Measurements from ENCODE around the gene RGS5. TPM values are rescaled to one million over a fixed set of nuclear protein-coding genes. Genes with fewer than 3 reads are reported as not detected.

RGS5 gene
- total RNA-seq, 2 experiments from 2014 or later: 1.9 to 3.7 TPM

DNA sequence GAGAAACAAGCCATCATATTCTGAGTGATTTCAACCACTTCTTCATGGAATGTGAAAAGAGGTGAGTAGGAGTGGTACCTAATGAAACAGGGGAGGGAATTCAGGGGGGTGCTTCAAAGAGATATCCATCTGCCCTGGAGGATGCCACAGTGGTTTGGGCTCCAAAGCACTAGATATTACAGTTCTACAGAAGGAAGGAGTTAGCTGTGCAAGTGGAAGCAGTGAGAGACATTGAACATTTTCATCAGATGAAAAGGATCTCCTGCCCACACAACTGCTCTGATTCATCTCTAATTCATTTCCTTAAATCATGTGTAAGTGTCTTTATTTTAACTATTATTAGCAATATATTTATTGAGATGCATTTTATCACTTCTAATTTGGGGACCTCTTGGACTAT is 2.8 kb upstream of the RGS5 start:
- intact Hi-C loops (cut with micrococcal nuclease): no loop called here

DNA sequence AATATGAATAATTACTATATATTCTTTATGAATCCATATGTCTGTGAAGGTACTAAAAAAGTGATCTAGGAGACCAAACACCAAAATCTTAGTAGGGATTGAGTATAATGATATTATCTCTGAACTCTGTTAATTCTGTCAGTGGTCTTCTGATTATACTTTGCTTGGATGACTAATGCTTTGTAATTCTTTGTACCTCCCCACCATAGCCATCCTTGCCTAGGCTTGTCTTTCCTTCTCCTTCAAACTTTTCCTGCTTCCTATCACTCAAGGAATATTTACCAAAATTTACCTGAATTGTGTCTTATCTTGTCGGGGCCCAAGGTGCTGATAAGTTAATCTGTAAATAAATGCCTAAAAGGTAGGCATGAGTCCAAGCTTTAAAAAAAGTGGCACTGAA is 845 bp upstream of the RGS5 start:
- Mint-ChIP-seq H3K4me3 (no peak overlapping the region), H3K36me3 (no peaks in the 10 kb centered on the region), H3K9me3 (no peaks in the 10 kb centered on the region), H3K4me1 (ENCODE audit: low read depth) (no peaks in the 10 kb centered on the region), H3K27ac (no peak overlapping the region), H3K27me3 (no peaks in the 10 kb centered on the region)
- intact Hi-C loops (cut with micrococcal nuclease): no loop called here
- DNase-seq: no peak
- ChIA-PET CTCF (no interaction called here), POLR2A (no interaction called here)

More for the DNA sequence above, 2.8 kb upstream of the RGS5 start:
- Mint-ChIP-seq H3K27me3 (no peaks in the 10 kb centered on the region), H3K36me3 (no peaks in the 10 kb centered on the region), H3K4me1 (ENCODE audit: low read depth) (no peaks in the 10 kb centered on the region), H3K4me3 (no peak overlapping the region), H3K27ac (no peak overlapping the region), H3K9me3 (no peaks in the 10 kb centered on the region)
- ChIA-PET POLR2A (no interaction called here), CTCF (no interaction called here)
- no peak for DNase-seq

DNA sequence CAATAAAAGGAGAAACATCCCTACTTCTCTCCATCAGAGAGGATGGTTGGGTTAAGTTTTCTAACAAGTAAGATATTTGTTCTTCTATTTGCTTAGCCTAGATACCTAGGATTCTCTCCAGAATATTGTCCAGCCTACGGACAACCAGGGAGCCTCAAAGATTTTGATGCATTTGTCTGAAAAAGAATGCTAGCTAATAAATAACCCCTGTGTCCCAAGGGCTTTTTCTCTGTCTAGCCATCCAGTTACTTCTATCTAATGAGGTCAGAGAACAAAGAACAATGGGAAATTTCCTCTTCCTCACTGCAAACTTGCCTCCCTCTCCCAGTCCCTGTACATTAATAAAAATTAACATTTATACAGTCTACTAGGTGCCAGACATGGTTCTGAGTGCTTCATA is 810 bp downstream of the RGS5 start:
- CTCF ChIA-PET: no interaction called here

GRCh38 chr1:163197022-163197421 is 5.7 kb downstream of the RGS5 start:
- H3K36me3 Mint-ChIP-seq: no peaks in the 10 kb centered on the region
- H3K27ac Mint-ChIP-seq: no peak overlapping the region
- CTCF ChIA-PET: no interaction called here
- no peak for DNase-seq
- no peaks in the 10 kb centered on the region for H3K4me1 Mint-ChIP-seq (ENCODE audit: low read depth)
- POLR2A ChIA-PET: no interaction called here
- H3K27me3 Mint-ChIP-seq: no peaks in the 10 kb centered on the region
- no peaks in the 10 kb centered on the region for H3K9me3 Mint-ChIP-seq
- no peak overlapping the region for H3K4me3 Mint-ChIP-seq
- intact Hi-C loops (cut with micrococcal nuclease): no loop called here

More for the DNA sequence above, 810 bp downstream of the RGS5 start:
- DNase-seq: no peak
- H3K9me3 Mint-ChIP-seq: no peaks in the 10 kb centered on the region
- intact Hi-C loops (cut with micrococcal nuclease): no loop called here
- no peaks in the 10 kb centered on the region for H3K27me3 Mint-ChIP-seq
- POLR2A ChIA-PET: no interaction called here
- no peaks in the 10 kb centered on the region for H3K36me3 Mint-ChIP-seq
- no peak overlapping the region for H3K4me3 Mint-ChIP-seq
- H3K4me1 Mint-ChIP-seq (ENCODE audit: low read depth): no peaks in the 10 kb centered on the region
- H3K27ac Mint-ChIP-seq: no peak overlapping the region

GRCh38 chr1:163196449-163196787 is 6.3 kb downstream of the RGS5 start:
- ChIA-PET CTCF (no interaction called here), POLR2A (no interaction called here)
- no peak for DNase-seq
- Mint-ChIP-seq H3K36me3 (no peaks in the 10 kb centered on the region), H3K27ac (no peak overlapping the region), H3K9me3 (no peaks in the 10 kb centered on the region), H3K4me3 (no peak overlapping the region), H3K4me1 (ENCODE audit: low read depth) (no peaks in the 10 kb centered on the region), H3K27me3 (no peaks in the 10 kb centered on the region)
- intact Hi-C loops (cut with micrococcal nuclease): no loop called here

DNA sequence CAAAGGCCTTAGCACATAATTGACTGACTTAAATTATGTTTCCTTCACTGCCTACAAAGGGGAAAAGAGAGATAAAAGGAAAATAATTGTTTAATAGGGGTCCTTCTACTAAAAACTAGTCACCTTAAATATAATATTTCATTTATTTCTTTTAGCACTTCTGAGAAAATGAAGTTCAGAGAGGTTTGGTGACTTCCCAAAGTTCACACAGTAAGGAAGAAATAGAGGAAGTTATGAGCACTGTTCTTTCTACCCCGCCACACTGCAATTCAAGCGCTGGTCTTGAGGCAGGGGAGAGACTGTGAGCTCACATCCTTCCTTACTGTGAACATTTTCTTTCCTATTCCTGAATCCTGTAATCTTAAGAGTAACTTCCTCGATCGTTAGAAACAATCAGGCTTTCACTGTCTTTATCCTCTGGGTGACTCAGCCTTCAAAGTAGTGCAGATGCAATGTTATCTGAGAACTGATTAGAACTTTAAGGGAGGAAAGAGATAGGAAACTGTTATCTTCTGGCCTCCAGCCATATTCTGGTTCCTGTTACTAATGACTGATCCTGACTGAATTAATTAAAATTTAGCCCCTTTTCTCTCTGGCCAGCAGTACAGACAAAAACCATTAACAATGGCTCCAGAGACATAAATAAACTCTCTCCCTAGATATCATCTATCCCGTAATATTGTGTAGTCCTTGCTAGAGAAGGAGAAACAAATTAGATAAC is 6.8 kb downstream of the RGS5 start:
- H3K4me1 Mint-ChIP-seq (ENCODE audit: low read depth): no peaks in the 10 kb centered on the region
- H3K4me3 Mint-ChIP-seq: no peak overlapping the region
- DNase-seq: no peak
- CTCF ChIA-PET: no interaction called here
- intact Hi-C loops (cut with micrococcal nuclease): no loop called here
- no peaks in the 10 kb centered on the region for H3K9me3 Mint-ChIP-seq
- no peak overlapping the region for H3K27ac Mint-ChIP-seq
- no peaks in the 10 kb centered on the region for H3K27me3 Mint-ChIP-seq
- H3K36me3 Mint-ChIP-seq: no peaks in the 10 kb centered on the region
- POLR2A ChIA-PET: no interaction called here

- Mint-ChIP-seq H3K27me3 (no peaks in the 10 kb centered on the region), H3K4me1 (ENCODE audit: low read depth) (no peaks in the 10 kb centered on the region), H3K4me3 (no peak overlapping the region), H3K36me3 (no peaks in the 10 kb centered on the region), H3K27ac (no peak overlapping the region), H3K9me3 (no peaks in the 10 kb centered on the region)
- POLR2A ChIA-PET: no interaction called here
- DNase-seq: no peak
- intact Hi-C loops (cut with micrococcal nuclease): no loop called here
- CTCF ChIA-PET: no interaction called here
Measured at GRCh38 chr1:163191301-163191700, 11.4 kb downstream of the RGS5 start.

- Mint-ChIP-seq H3K27ac (no peak overlapping the region), H3K27me3 (no peaks in the 10 kb centered on the region), H3K36me3 (no peaks in the 10 kb centered on the region), H3K4me3 (no peak overlapping the region), H3K9me3 (no peaks in the 10 kb centered on the region), H3K4me1 (ENCODE audit: low read depth) (no peaks in the 10 kb centered on the region)
- intact Hi-C loops (cut with micrococcal nuclease): no loop called here
- ChIA-PET CTCF (no interaction called here), POLR2A (no interaction called here)
- no peak for DNase-seq
Measured at GRCh38 chr1:163188947-163189346, 13.8 kb downstream of the RGS5 start.

DNA sequence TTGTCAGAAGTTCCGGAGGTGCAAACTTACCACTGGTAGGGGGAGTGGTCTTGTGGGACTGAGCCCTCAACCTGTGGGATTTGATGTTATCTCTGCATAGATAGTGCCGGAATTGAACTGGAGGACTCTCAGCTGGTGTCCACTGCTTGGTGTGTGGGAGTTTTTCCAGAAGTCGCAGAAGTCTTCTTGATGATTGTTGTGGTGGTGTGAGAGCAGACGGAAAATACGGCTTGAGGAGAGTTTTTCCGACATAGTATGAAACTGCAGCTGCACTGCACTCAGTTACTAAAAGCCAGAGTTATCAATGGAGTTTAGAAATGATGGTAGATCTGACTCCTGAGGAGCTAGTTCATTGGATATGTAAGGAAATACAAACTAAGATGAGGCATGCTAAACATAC is 14.9 kb downstream of the RGS5 start:
- no peaks in the 10 kb centered on the region for H3K27me3 Mint-ChIP-seq
- no peaks in the 10 kb centered on the region for H3K4me1 Mint-ChIP-seq (ENCODE audit: low read depth)
- H3K36me3 Mint-ChIP-seq: no peaks in the 10 kb centered on the region
- CTCF ChIA-PET: interaction anchor here (0.6 kb wide), 1 partner anchor 239 kb away, joined by 3 read pairs; no protein-coding TSS in a partner anchor
- no peak overlapping the region for H3K4me3 Mint-ChIP-seq
- H3K9me3 Mint-ChIP-seq: no peaks in the 10 kb centered on the region
- intact Hi-C loops (cut with micrococcal nuclease): no loop called here
- DNase-seq: no peak
- POLR2A ChIA-PET: no interaction called here
- no peak overlapping the region for H3K27ac Mint-ChIP-seq

GRCh38 chr1:163186862-163187261 is 15.9 kb downstream of the RGS5 start:
- DNase-seq: no peak
- Mint-ChIP-seq H3K27ac (no peak overlapping the region), H3K4me1 (ENCODE audit: low read depth) (no peaks in the 10 kb centered on the region), H3K9me3 (no peaks in the 10 kb centered on the region), H3K36me3 (no peaks in the 10 kb centered on the region), H3K4me3 (no peak overlapping the region), H3K27me3 (no peaks in the 10 kb centered on the region)
- intact Hi-C loops (cut with micrococcal nuclease): no loop called here
- POLR2A ChIA-PET: no interaction called here
- CTCF ChIA-PET: no interaction called here

DNA sequence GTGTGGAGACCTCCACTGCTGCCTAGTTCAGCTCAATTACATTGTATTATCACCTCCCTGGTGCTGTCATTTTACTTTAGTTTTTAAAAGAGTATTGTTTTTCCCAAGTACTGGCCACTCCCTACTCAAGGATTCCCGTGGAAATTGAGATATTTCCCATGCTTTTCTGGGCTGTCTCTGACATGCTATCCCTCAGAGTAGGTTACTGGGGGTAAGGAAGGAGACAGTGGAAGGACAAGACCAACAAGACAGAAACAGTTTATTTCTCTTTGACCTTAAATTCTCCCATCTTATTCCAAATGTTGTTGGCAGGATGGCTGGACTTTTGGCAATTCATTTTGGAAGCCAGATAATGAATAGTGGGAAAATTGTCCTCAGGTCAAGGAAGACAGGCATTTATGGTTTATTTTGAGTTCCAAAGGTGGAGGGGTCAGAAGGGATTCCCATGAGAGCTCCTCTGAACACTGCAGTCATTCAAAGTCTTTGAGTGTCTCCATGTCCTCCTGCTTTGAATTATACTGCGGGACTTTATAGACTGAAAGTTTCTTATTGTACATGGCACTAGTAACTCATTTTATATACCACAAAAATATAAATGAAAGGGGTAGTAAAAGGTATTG is 20.3 kb downstream of the RGS5 start:
- CTCF ChIA-PET: no interaction called here
- Mint-ChIP-seq H3K4me3 (no peak overlapping the region), H3K36me3 (no peaks in the 10 kb centered on the region), H3K27me3 (no peaks in the 10 kb centered on the region), H3K4me1 (ENCODE audit: low read depth) (no peaks in the 10 kb centered on the region), H3K9me3 (no peaks in the 10 kb centered on the region), H3K27ac (no peak overlapping the region)
- POLR2A ChIA-PET: no interaction called here
- intact Hi-C loops (cut with micrococcal nuclease): no loop called here
- DNase-seq: no peak

DNA sequence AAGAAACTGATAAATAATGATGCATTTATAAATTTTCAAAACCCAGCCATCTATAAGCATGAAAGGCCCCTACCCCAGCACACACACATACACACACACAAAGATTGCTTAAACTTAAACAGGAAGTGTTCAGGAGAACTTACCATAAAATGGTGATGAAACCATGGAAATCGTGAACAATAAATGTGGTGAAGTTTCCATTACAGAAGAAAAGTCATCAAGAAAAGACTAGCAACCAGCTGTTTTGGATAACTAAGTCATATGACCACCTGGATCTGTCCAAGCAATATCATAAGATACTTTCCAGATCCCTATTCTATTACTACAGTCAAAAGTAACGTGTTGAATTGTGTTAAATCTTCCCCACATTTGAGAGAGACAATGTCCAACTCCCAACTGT is 24.1 kb downstream of the RGS5 start:
- Mint-ChIP-seq H3K9me3 (no peaks in the 10 kb centered on the region), H3K4me1 (ENCODE audit: low read depth) (no peaks in the 10 kb centered on the region), H3K36me3 (no peaks in the 10 kb centered on the region), H3K4me3 (no peak overlapping the region), H3K27me3 (peaks cover 6% of the 10 kb centered on the region), H3K27ac (no peak overlapping the region)
- intact Hi-C loops (cut with micrococcal nuclease): loop anchor here (5.0 kb wide), 1 partner anchor 139 kb away; no protein-coding TSS in a partner anchor
- CTCF ChIA-PET: interaction anchor here (0.6 kb wide), 1 partner anchor 316 kb away, joined by 3 read pairs; no protein-coding TSS in a partner anchor
- no peak for DNase-seq
- POLR2A ChIA-PET: no interaction called here

DNA sequence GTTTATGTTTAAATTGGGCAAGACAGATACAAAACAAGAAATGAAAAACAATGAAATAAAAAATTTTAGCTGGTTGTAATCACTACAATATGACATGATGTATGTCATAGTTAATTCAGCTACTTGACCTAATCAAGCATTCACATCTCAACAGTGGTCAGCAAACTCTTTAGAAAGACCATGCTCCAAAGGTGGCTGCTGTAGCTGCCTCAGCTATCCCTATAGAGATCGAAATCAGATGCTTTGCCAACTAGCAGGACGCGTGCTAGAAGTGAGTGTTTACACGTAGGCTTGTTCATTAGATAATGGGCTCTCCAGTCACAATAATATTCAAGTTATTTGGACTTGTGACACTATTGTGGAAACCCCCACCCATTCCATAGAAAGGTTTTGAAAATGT is 25.9 kb downstream of the RGS5 start:
- POLR2A ChIA-PET: no interaction called here
- Mint-ChIP-seq H3K27me3 (peaks cover 6% of the 10 kb centered on the region), H3K4me3 (no peak overlapping the region)

More for the DNA sequence above, 25.9 kb downstream of the RGS5 start:
- Mint-ChIP-seq H3K9me3 (no peaks in the 10 kb centered on the region), H3K4me1 (ENCODE audit: low read depth) (no peaks in the 10 kb centered on the region), H3K27ac (no peak overlapping the region), H3K36me3 (no peaks in the 10 kb centered on the region)
- DNase-seq: no peak
- CTCF ChIA-PET: interaction anchor here (0.9 to 4.6 kb wide), 3 partner anchors 140 to 329 kb away, joined by 3 to 35 read pairs (median 23); no protein-coding TSS in a partner anchor
- intact Hi-C loops (cut with micrococcal nuclease): loop anchor here (5.0 kb wide), 1 partner anchor 141 kb away; no protein-coding TSS in a partner anchor
